A673 (cell line): ENCODE measurements around the gene HMOX1. TPM values are rescaled to one million over a fixed set of nuclear protein-coding genes. Genes with fewer than 3 reads are reported as not detected.

Source experiments
- BruUV-seq: library from RNA; stranded (reverse); fragments of 400-500 nt; replicated peaks from 2 replicates; lab custom pipeline; 2021; lab: Mats Ljungman, UMichigan
- CTCF ChIA-PET: fragments of 300-600 bp; sonication (Branson Sonifier 250); formaldehyde crosslinking; loops from one replicate; lab custom pipeline; 2022; ENCODE audit warnings: antibody characterized with exemption; lab: Charles Lee
- POLR2A ChIA-PET: fragments of 300-600 bp; sonication (Branson Sonifier 250); formaldehyde crosslinking; loops from one replicate; lab custom pipeline; 2022; ENCODE audit warnings: antibody characterized with exemption; ENCODE audit not compliant: low non-redundant PET; lab: Charles Lee
- DNase-seq: peaks from one replicate; pipeline ENCODE4 v3.0.0-alpha.2; 2015; ENCODE audit warnings: low spot score
- H3K27ac ChIP-seq: fragments of 200-600 bp; sonication (generic); 2 replicates; pipeline ENCODE4 v1.5.1; 2016; ENCODE audit warnings: mixed run types, low read depth, mild to moderate bottlenecking, mixed read lengths, antibody characterized with exemption, low read length; ENCODE audit not compliant: poor library complexity, severe bottlenecking
- H3K27me3 ChIP-seq: fragments of 200-600 bp; sonication (generic); replicated peaks from 2 replicates; pipeline ENCODE4 v1.6.1; 2017; ENCODE audit warnings: mixed run types, low read depth, mild to moderate bottlenecking, mixed read lengths, antibody characterized with exemption, low read length; ENCODE audit not compliant: insufficient read depth, poor library complexity
- H3K36me3 ChIP-seq: fragments of 200-600 bp; sonication (generic); 2 replicates; pipeline ENCODE4 v1.6.1; 2016; ENCODE audit warnings: mixed run types, mild to moderate bottlenecking, mixed read lengths, antibody characterized with exemption, low read length; ENCODE audit not compliant: insufficient read depth, poor library complexity, severe bottlenecking
- H3K4me1 ChIP-seq: fragments of 200-600 bp; sonication (generic); 2 replicates; pipeline ENCODE4 v1.6.1; 2017; ENCODE audit warnings: mixed run types, mild to moderate bottlenecking, mixed read lengths, antibody characterized with exemption, low read length; ENCODE audit not compliant: insufficient read depth, poor library complexity, severe bottlenecking
- H3K4me3 ChIP-seq: fragments of 200-600 bp; sonication (generic); 2 replicates; pipeline ENCODE4 v1.5.1; 2016; ENCODE audit warnings: low read depth, mixed run types, mild to moderate bottlenecking, mixed read lengths, low read length; ENCODE audit not compliant: poor library complexity, severe bottlenecking
- H3K9me3 ChIP-seq: fragments of 200-600 bp; sonication (generic); 2 replicates; pipeline ENCODE4 v1.6.1; 2016; ENCODE audit warnings: mixed run types, low read depth, mild to moderate bottlenecking, mixed read lengths, antibody characterized with exemption, low read length; ENCODE audit not compliant: poor library complexity, severe bottlenecking
- CTCF ChIP-seq: fragments of 300-800, 200-600 bp; sonication (generic); conservative IDR thresholded peaks from 2 replicates; pipeline ENCODE4 v1.5.1; 2017; ENCODE audit warnings: low read depth, mild to moderate bottlenecking, antibody characterized with exemption, low read length, moderate library complexity, mixed read lengths
- EZH2 ChIP-seq: fragments of 200-600 bp; sonication (generic); IDR thresholded peaks from 2 replicates; pipeline ENCODE4 v1.6.1; 2017; ENCODE audit warnings: borderline replicate concordance, low read depth, mild to moderate bottlenecking, mixed read lengths, antibody characterized with exemption, low read length; ENCODE audit not compliant: poor library complexity, severe bottlenecking
- intact Hi-C: fragments of 100-400 bp; cut with micrococcal nuclease; formaldehyde crosslinking; loops from one replicate; pipeline ENCODE4 v1.10.0; 2022; ENCODE audit not compliant: unreplicated experiment
- total RNA-seq: library from RNA; stranded (reverse); gene quantifications from 2 replicates; pipeline ENCODE4 v1.2.3, GENCODE V29; 2021

HMOX1 gene
- total RNA-seq, 1 experiment from 2014 or later = 2.5 TPM

GRCh38 chr22:35346596-35347220 lies 34.2 kb upstream of the HMOX1 start:
- Histone ChIP-seq H3K27ac (no peak overlapping the region), H3K4me1 (peaks cover 13% of the 10 kb centered on the region), H3K36me3 (no peaks in the 10 kb centered on the region), H3K27me3 (no peaks in the 10 kb centered on the region), H3K4me3 (no peak overlapping the region), H3K9me3 (no peaks in the 10 kb centered on the region)
- intact Hi-C loops = no loop called here
- POLR2A ChIA-PET = no interaction called here
- CTCF ChIA-PET = no interaction called here
- DNase-seq = no peak
- no TSS peak for BruUV-seq
- TF ChIP-seq CTCF (no peak), EZH2 (no peak)

- TF ChIP-seq CTCF (no peak), EZH2 (no peak)
- H3K4me1 ChIP-seq = peaks cover 13% of the 10 kb centered on the region
- no peak for DNase-seq
- ChIA-PET POLR2A (no interaction called here), CTCF (no interaction called here)
- no peak overlapping the region for H3K27ac ChIP-seq
- no peaks in the 10 kb centered on the region for H3K9me3 ChIP-seq
- H3K4me3 ChIP-seq = no peak overlapping the region
- H3K27me3 ChIP-seq = no peaks in the 10 kb centered on the region
- no TSS peak for BruUV-seq
- intact Hi-C loops = no loop called here
- no peaks in the 10 kb centered on the region for H3K36me3 ChIP-seq
These were observed 33.4 kb upstream of the HMOX1 start for GRCh38 chr22:35347462-35347861.

- Histone ChIP-seq H3K27me3 (no peaks in the 10 kb centered on the region), H3K4me3 (no peak overlapping the region), H3K27ac (no peak overlapping the region), H3K36me3 (no peaks in the 10 kb centered on the region), H3K9me3 (no peaks in the 10 kb centered on the region), H3K4me1 (peaks cover 13% of the 10 kb centered on the region)
- intact Hi-C loops = no loop called here
- TF ChIP-seq EZH2 (no peak), CTCF (no peak)
- CTCF ChIA-PET = no interaction called here
- DNase-seq = no peak
- no TSS peak for BruUV-seq
- POLR2A ChIA-PET = no interaction called here
These were observed 32.8 kb upstream of the HMOX1 start for GRCh38 chr22:35348026-35348590.
